IMR-90 (cell line): Measurements from ENCODE around the gene CD44. TPM values are rescaled to one million over a fixed set of nuclear protein-coding genes. Genes with fewer than 3 reads are reported as not detected.

Experiments used
- ATAC-seq: fragments of 200-7000 bp; cut with Tn5 transposase; 2 replicates; pipeline ENCODE4 v1.9.1; 2020; ENCODE audit warnings: low read depth, mild to moderate bottlenecking, moderate library complexity
- BruUV-seq: library from RNA; stranded (reverse); fragments of 400-500 nt; replicated peaks from 2 replicates; lab custom pipeline; 2021; lab: Mats Ljungman, UMichigan
- CTCF ChIA-PET: fragments of 300-600 bp; formaldehyde crosslinking; extraction: SDS; loops from one replicate; lab custom pipeline; 2021; ENCODE audit warnings: antibody characterized with exemption; lab: Yijun Ruan, JAX
- POLR2A ChIA-PET: fragments of 300-600 bp; sonication (Branson Sonifier 250); formaldehyde crosslinking; loops from one replicate; lab custom pipeline; 2022; ENCODE audit warnings: antibody characterized with exemption; ENCODE audit not compliant: unreplicated experiment; lab: Charles Lee
- DNase-seq: peaks from one replicate; pipeline ENCODE4 v3.0.0; 2013
- H2AFZ ChIP-seq: replicated peaks from 2 replicates; pipeline ENCODE3; 2013; ENCODE audit warnings: low read length, mild to moderate bottlenecking; ENCODE audit not compliant: poor library complexity
- H2AK5ac ChIP-seq: 2 replicates; pipeline ENCODE4 v1.6.1; 2013; ENCODE audit warnings: low read depth, low read length, inconsistent platforms
- H2AK9ac ChIP-seq: replicated peaks from 2 replicates; pipeline ENCODE3; 2013; ENCODE audit warnings: mild to moderate bottlenecking, low read depth, low read length, moderate library complexity; ENCODE audit not compliant: poor library complexity
- H2BK120ac ChIP-seq: 2 replicates; pipeline ENCODE4 v1.6.1; 2013; ENCODE audit warnings: low read depth, low read length, inconsistent platforms
- H2BK15ac ChIP-seq: 3 replicates; pipeline ENCODE4 v1.6.1; 2013; ENCODE audit warnings: low read depth, low read length, inconsistent platforms
- H2BK20ac ChIP-seq: 2 replicates; pipeline ENCODE4 v1.6.1; 2013; ENCODE audit warnings: low read depth, mild to moderate bottlenecking, inconsistent platforms, low read length, moderate library complexity
- H2BK5ac ChIP-seq: 2 replicates; pipeline ENCODE4 v1.6.1; 2013; ENCODE audit warnings: mild to moderate bottlenecking, low read depth, low read length, inconsistent platforms; ENCODE audit not compliant: poor library complexity, severe bottlenecking
- H3K14ac ChIP-seq: replicated peaks from 2 replicates; pipeline ENCODE4 v1.6.1; 2013; ENCODE audit warnings: low read depth, low read length, inconsistent platforms
- H3K18ac ChIP-seq: 2 replicates; pipeline ENCODE4 v1.6.1; 2013; ENCODE audit warnings: low read depth, low read length, control low read depth
- H3K23ac ChIP-seq: 2 replicates; pipeline ENCODE4 v1.6.1; 2013; ENCODE audit warnings: low read depth, low read length, inconsistent platforms
- H3K27ac ChIP-seq: 2 replicates; pipeline ENCODE4 v1.5.1; 2013; ENCODE audit warnings: mild to moderate bottlenecking, control low read depth, low read length; ENCODE audit not compliant: insufficient read depth
- H3K27me3 ChIP-seq: 2 replicates; pipeline ENCODE4 v1.6.1; 2013; ENCODE audit warnings: low read length; ENCODE audit not compliant: control insufficient read depth, insufficient read depth
- H3K36me3 ChIP-seq: 2 replicates; pipeline ENCODE4 v1.6.1; 2013; ENCODE audit warnings: low read length, mixed read lengths; ENCODE audit not compliant: control insufficient read depth, insufficient read depth
- H3K4ac ChIP-seq: 2 replicates; pipeline ENCODE4 v1.6.1; 2013; ENCODE audit warnings: low read depth, low read length, inconsistent platforms
- H3K4me1 ChIP-seq: 2 replicates; pipeline ENCODE4 v1.6.1; 2013; ENCODE audit warnings: low read length, mixed read lengths; ENCODE audit not compliant: control insufficient read depth, insufficient read depth
- H3K4me2 ChIP-seq: 2 replicates; pipeline ENCODE4 v1.6.1; 2013; ENCODE audit warnings: low read depth, mild to moderate bottlenecking, control low read depth, low read length, moderate library complexity
- H3K4me3 ChIP-seq: 2 replicates; pipeline ENCODE4 v1.5.1; 2013; ENCODE audit warnings: low read depth, mild to moderate bottlenecking, control low read depth, low read length, moderate library complexity; ENCODE audit not compliant: insufficient read depth
- H3K56ac ChIP-seq: 2 replicates; pipeline ENCODE4 v1.6.1; 2013; ENCODE audit warnings: low read length, inconsistent platforms; ENCODE audit not compliant: insufficient read depth; ENCODE audit errors: extremely low read depth
- H3K79me1 ChIP-seq, 2 experiments: 2 replicates each; pipeline ENCODE4 v1.6.1; 2013; ENCODE audit warnings: low read length in 2 of 2, inconsistent platforms in 1 of 2, low read depth in 1 of 2
- H3K9ac ChIP-seq: 2 replicates; pipeline ENCODE4 v1.6.1; 2013; ENCODE audit warnings: low read depth, low read length, control low read depth
- H3K9me1 ChIP-seq: 2 replicates; pipeline ENCODE4 v1.6.1; 2013; ENCODE audit warnings: low read length, inconsistent platforms; ENCODE audit not compliant: insufficient read depth
- H3K9me3 ChIP-seq: 2 replicates; pipeline ENCODE4 v1.6.1; 2013; ENCODE audit warnings: low read length; ENCODE audit not compliant: control insufficient read depth, insufficient read depth
- H4K20me1 ChIP-seq: 2 replicates; pipeline ENCODE4 v1.6.1; 2013; ENCODE audit warnings: low read length, inconsistent platforms; ENCODE audit not compliant: insufficient read depth
- H4K5ac ChIP-seq: 2 replicates; pipeline ENCODE4 v1.6.1; 2013; ENCODE audit warnings: mild to moderate bottlenecking, low read depth, low read length, control low read depth
- H4K8ac ChIP-seq, 2 experiments: 2 replicates each; pipeline ENCODE4 v1.6.1; 2013; ENCODE audit warnings: low read depth in 2 of 2, low read length in 2 of 2, control low read depth in 1 of 2, inconsistent platforms in 1 of 2
- H4K91ac ChIP-seq: 2 replicates; pipeline ENCODE4 v1.6.1; 2013; ENCODE audit warnings: low read depth, low read length, inconsistent platforms; ENCODE audit not compliant: insufficient read depth
- CEBPB ChIP-seq: IDR thresholded peaks from 2 replicates; pipeline ENCODE4 v1.6.1; 2012; ENCODE audit warnings: low read depth, low read length, improper control_type of control experiment
- RCOR1 ChIP-seq: IDR thresholded peaks from 2 replicates; pipeline ENCODE4 v1.6.1; 2012; ENCODE audit warnings: mild to moderate bottlenecking, low read length, improper control_type of control experiment; ENCODE audit not compliant: insufficient replicate concordance
- WGBS, 2 experiments: methylation state at CpG; one replicate each; pipeline versions ENCODE4 v1.1.5 to v1.1.7; 2013; ENCODE audit warnings: missing lambda C conversion rate in 2 of 2; ENCODE audit not compliant: insufficient read length in 1 of 2; ENCODE audit errors: extremely low coverage in 2 of 2; 5-methylcytosine and 5-hydroxymethylcytosine counted together
- dilution Hi-C: fragments of 300-500 bp; cut with HindIII; formaldehyde crosslinking; loops from one replicate; pipeline ENCODE4 v1.14.3; 2018; ENCODE audit warnings: low sequenced_read_pairs; ENCODE audit not compliant: unreplicated experiment
- in situ Hi-C: fragments of 300-500 bp; cut with MboI; formaldehyde crosslinking; loops from 3 replicates; pipeline ENCODE4 v1.14.3; 2019; ENCODE audit warnings: low sequenced_read_pairs, inconsistent platforms, mixed read lengths
- intact Hi-C: fragments of 100-400 bp; cut with micrococcal nuclease; formaldehyde crosslinking; loops from 2 replicates; pipeline ENCODE4 v1.10.0; 2022
- polyA plus RNA-seq, 3 experiments: library from polyadenylated mRNA; depleted of rRNA; stranded (reverse); fragments of >200 nt; gene quantifications; 2 replicates each; pipeline ENCODE4 v1.2.3, GENCODE V29; 2012; ENCODE audit warnings: low replicate concordance in 1 of 3
- total RNA-seq: library from RNA; depleted of rRNA; stranded (reverse); fragments of >200 nt; gene quantifications from 2 replicates; pipeline ENCODE4 v1.2.3, GENCODE V29; 2012
- TF ChIP-seq, protein P1 (sequence below): fragments of 150-350 bp; IDR thresholded peaks from 2 replicates; pipeline ENCODE4 v1.6.1; 2016; ENCODE audit warnings: low read depth, mild to moderate bottlenecking, low read length, moderate library complexity, borderline replicate concordance

Gene CD44
- total and polyA plus RNA-seq, 2 of the 4 experiments (the other 2 are of a cell fraction): 357 to 947 TPM

DNA sequence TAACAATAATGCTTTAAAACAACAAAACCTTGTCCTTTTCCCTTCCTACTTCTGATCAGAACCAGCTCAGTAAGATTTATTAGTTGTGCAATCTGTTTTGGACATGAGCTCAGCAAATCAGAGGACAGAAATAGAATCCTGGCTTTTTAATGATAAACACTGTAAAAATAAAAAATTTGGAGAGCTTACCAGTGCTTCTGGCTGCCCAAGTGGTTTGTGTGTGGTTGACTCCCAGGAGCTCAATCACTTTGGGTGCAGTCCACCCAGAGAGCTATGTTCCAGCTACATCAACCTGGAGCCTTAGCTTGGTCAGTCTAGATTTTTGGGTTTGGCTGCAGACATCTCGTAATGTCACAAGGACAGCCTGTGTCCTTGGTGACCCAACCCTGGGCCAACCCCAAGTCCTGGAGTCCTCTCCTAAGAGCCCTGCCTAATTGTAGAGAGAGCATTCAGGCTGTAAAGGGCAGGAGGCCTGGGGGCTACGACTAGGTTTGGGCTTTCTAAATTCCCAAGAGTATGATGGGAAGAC is 28.5 kb downstream of the CD44 start:
- TF ChIP-seq, protein P1, sequence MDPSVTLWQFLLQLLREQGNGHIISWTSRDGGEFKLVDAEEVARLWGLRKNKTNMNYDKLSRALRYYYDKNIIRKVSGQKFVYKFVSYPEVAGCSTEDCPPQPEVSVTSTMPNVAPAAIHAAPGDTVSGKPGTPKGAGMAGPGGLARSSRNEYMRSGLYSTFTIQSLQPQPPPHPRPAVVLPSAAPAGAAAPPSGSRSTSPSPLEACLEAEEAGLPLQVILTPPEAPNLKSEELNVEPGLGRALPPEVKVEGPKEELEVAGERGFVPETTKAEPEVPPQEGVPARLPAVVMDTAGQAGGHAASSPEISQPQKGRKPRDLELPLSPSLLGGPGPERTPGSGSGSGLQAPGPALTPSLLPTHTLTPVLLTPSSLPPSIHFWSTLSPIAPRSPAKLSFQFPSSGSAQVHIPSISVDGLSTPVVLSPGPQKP: no peak
- TF ChIP-seq RCOR1: no peak
- TF ChIP-seq CEBPB: peak; percentile 84
- BruUV-seq: no TSS peak
- dilution Hi-C loops: no loop called here

More for the DNA sequence above, 28.5 kb downstream of the CD44 start:
- peak overlapping the region; percentile 38; the same call in 1 of the 2 replicates for H2BK20ac ChIP-seq
- intact Hi-C loops (no loop called here), in situ Hi-C loops (loop anchor here (25.0 kb wide), 1 partner anchor 580 kb away; no protein-coding TSS in a partner anchor)
- DNase-seq: no peak
- H4K8ac ChIP-seq: peak overlapping the region; percentile 21 to 43; a peak in 3 of 4 replicates
- H3K4me2 ChIP-seq: peak overlapping the region; percentile 30
- H2BK15ac ChIP-seq: peak overlapping the region; percentile 61; the same call in 2 of the 3 replicates
- H4K91ac ChIP-seq: peak overlapping the region; percentile 56
- H3K9ac ChIP-seq: no peak overlapping the region
- H3K56ac ChIP-seq: peak overlapping the region; percentile 65
- POLR2A ChIA-PET: no interaction called here
- H3K4me3 ChIP-seq: no peak overlapping the region
- H3K9me3 ChIP-seq: no peaks in the 10 kb centered on the region
- peak overlapping the region; percentile 52 for H2AK5ac ChIP-seq
- H3K9me1 ChIP-seq: peaks cover 63% of the 10 kb centered on the region
- H3K27me3 ChIP-seq: no peaks in the 10 kb centered on the region
- H2AFZ ChIP-seq: no peak overlapping the region
- H3K27ac ChIP-seq: peak overlapping the region; percentile 65
- peaks cover 5 to 89% of the 10 kb centered on the region in 2 experiments for H3K79me1 ChIP-seq
- H2BK120ac ChIP-seq: peak overlapping the region; percentile 84
- peak; percentile 1; the same call in 1 of the 2 replicates for ATAC-seq
- peaks cover 98% of the 10 kb centered on the region for H4K20me1 ChIP-seq
- WGBS, 2 experiments: no CpG with 5 or more reads among the region's 2 CpGs
- peak overlapping the region; percentile 49 for H2AK9ac ChIP-seq
- CTCF ChIA-PET: no interaction called here
- peak overlapping the region; percentile 86; the same call in 1 of the 2 replicates for H3K23ac ChIP-seq
- H3K14ac ChIP-seq: peak overlapping the region; percentile 75
- H4K5ac ChIP-seq: peak overlapping the region; percentile 16
- peak overlapping the region; percentile 76 for H3K4ac ChIP-seq
- H3K4me1 ChIP-seq: peaks cover 47% of the 10 kb centered on the region
- peak overlapping the region; percentile 81 for H3K18ac ChIP-seq
- peaks cover 28% of the 10 kb centered on the region for H3K36me3 ChIP-seq
- peak overlapping the region; percentile 96 for H2BK5ac ChIP-seq
